IPS-18a (cell line): Measurements from ENCODE around the gene FATE1.

Source experiments
- H3K27ac ChIP-seq: one replicate; pipeline ENCODE4 v1.5.1; 2013; ENCODE audit warnings: low read length
- H3K27me3 ChIP-seq: one replicate; pipeline ENCODE4 v1.6.1; 2013; ENCODE audit warnings: mild to moderate bottlenecking, low read length; ENCODE audit not compliant: control insufficient read depth, insufficient read depth
- H3K36me3 ChIP-seq: one replicate; pipeline ENCODE4 v1.6.1; 2013; ENCODE audit warnings: low read depth, low read length; ENCODE audit not compliant: control insufficient read depth
- H3K4me1 ChIP-seq: one replicate; pipeline ENCODE4 v1.6.1; 2013; ENCODE audit warnings: low read depth, low read length; ENCODE audit not compliant: control insufficient read depth
- H3K4me3 ChIP-seq: one replicate; pipeline ENCODE4 v1.5.1; 2013; ENCODE audit warnings: low read length
- H3K9ac ChIP-seq: one replicate; pipeline ENCODE4 v1.6.1; 2013; ENCODE audit warnings: mild to moderate bottlenecking, low read length, moderate library complexity
- H3K9me3 ChIP-seq: one replicate; pipeline ENCODE4 v1.6.1; 2013; ENCODE audit warnings: low read depth, low read length; ENCODE audit not compliant: control insufficient read depth

Gene FATE1

GRCh38 chrX:151729056-151729725 is 13.4 kb downstream of the FATE1 start:
- H3K36me3 ChIP-seq, result no peaks in the 10 kb centered on the region
- H3K27ac ChIP-seq, result no peak overlapping the region
- no peak overlapping the region for H3K4me3 ChIP-seq
- H3K27me3 ChIP-seq, result no peaks in the 10 kb centered on the region
- H3K4me1 ChIP-seq, result no peaks in the 10 kb centered on the region
- no peak overlapping the region for H3K9ac ChIP-seq
- H3K9me3 ChIP-seq, result no peaks in the 10 kb centered on the region

DNA sequence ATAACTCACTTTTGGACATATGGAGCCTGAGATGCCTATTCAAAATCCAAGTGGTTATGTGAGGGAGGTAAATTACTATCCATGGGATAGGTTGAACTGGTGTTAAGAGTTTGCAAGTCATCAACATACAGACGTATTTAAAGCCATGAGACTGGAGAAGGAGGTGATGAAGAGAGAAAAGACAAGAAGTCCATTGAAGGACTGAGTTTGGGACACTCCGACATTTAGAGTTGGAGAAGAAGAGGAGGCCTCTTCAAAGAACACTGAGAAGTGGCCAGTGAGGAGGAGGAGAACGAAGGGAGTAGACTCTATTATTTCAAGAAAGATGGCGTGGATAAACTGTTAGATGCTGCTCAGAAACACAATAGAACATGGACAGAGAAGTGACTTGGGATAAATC is 18.6 kb downstream of the FATE1 start, which contains the start of gene CNGA2:
Gene CNGA2 (plus strand): TSS at position 301 of the 400 bp plus-strand sequence. CDS start 3,738 bp downstream, outside the sequence.
- H3K27ac ChIP-seq, result no peak within 1 kb of the TSS
- H3K4me1 ChIP-seq, result no peaks in the 10 kb centered on the region
- H3K9me3 ChIP-seq, result peaks cover under 1% of the 10 kb centered on the region
- no peak within 1 kb of the TSS for H3K9ac ChIP-seq
- no peaks in the 10 kb centered on the region for H3K27me3 ChIP-seq
- no peak within 1 kb of the TSS for H3K4me3 ChIP-seq
- H3K36me3 ChIP-seq, result no peaks in the 10 kb centered on the region

DNA sequence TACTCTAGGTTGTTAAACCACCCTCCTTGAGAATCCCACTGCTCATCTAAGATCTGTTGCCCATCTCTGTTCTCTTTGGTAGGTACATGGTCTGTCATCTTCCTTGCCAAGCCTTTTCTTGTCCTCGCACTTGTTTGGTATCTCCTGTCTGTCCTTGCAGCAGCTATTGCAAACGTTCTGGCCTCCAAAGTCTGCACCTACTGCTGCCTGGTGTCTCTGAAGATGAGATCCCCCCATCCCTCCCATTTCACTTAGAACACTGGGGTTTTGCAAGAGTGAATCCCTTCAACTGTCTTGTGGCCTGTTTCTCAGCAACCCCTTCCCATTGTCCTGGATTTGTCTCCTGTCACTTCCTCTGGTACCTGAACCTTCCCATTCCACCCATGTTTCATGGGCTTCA is 19.4 kb downstream of the FATE1 start:
- H3K27me3 ChIP-seq, result no peaks in the 10 kb centered on the region
- no peak overlapping the region for H3K9ac ChIP-seq
- no peak overlapping the region for H3K4me3 ChIP-seq
- H3K27ac ChIP-seq, result no peak overlapping the region
- H3K9me3 ChIP-seq, result peaks cover 3% of the 10 kb centered on the region
- no peaks in the 10 kb centered on the region for H3K36me3 ChIP-seq
- no peaks in the 10 kb centered on the region for H3K4me1 ChIP-seq

DNA sequence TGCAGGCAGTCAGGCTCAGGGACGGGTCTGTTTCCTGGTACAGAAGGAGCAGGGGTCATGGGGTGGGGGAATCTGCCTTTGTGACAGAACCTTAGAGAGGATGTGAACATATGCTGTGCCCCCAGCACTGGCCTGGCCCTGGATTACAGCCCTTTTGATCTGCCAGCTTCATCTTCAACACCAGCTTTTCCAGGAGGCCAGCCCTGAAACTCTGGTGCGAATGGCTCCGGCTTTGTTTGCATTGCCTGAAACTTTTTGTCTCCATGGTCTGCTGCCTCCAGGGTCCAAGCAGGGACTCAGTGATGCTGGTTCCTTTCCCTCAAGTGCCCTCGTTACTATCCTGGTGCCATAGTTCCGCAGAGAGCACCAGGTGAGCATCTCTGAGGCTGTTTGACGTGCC is 20.9 kb downstream of the FATE1 start:
- no peak overlapping the region for H3K9ac ChIP-seq
- H3K9me3 ChIP-seq, result peaks cover 3% of the 10 kb centered on the region
- H3K4me3 ChIP-seq, result no peak overlapping the region
- H3K4me1 ChIP-seq, result no peaks in the 10 kb centered on the region
- no peaks in the 10 kb centered on the region for H3K36me3 ChIP-seq
- no peaks in the 10 kb centered on the region for H3K27me3 ChIP-seq
- H3K27ac ChIP-seq, result no peak overlapping the region

GRCh38 chrX:151737494-151737893 is 21.7 kb downstream of the FATE1 start:
- no peak overlapping the region for H3K27ac ChIP-seq
- H3K9ac ChIP-seq, result no peak overlapping the region
- no peaks in the 10 kb centered on the region for H3K4me1 ChIP-seq
- no peaks in the 10 kb centered on the region for H3K27me3 ChIP-seq
- no peaks in the 10 kb centered on the region for H3K36me3 ChIP-seq
- no peak overlapping the region for H3K4me3 ChIP-seq
- peaks cover 9% of the 10 kb centered on the region for H3K9me3 ChIP-seq

GRCh38 chrX:151738751-151739150 is 22.9 kb downstream of the FATE1 start:
- Histone ChIP-seq H3K4me1 (no peaks in the 10 kb centered on the region), H3K27me3 (no peaks in the 10 kb centered on the region), H3K4me3 (no peak overlapping the region), H3K27ac (no peak overlapping the region), H3K9me3 (peaks cover 13% of the 10 kb centered on the region), H3K9ac (no peak overlapping the region), H3K36me3 (no peaks in the 10 kb centered on the region)

GRCh38 chrX:151741606-151742005 is 25.8 kb downstream of the FATE1 start:
- Histone ChIP-seq H3K4me1 (no peaks in the 10 kb centered on the region), H3K27ac (no peak overlapping the region), H3K9ac (no peak overlapping the region), H3K27me3 (no peaks in the 10 kb centered on the region), H3K4me3 (no peak overlapping the region), H3K36me3 (no peaks in the 10 kb centered on the region), H3K9me3 (peaks cover 15% of the 10 kb centered on the region)

DNA sequence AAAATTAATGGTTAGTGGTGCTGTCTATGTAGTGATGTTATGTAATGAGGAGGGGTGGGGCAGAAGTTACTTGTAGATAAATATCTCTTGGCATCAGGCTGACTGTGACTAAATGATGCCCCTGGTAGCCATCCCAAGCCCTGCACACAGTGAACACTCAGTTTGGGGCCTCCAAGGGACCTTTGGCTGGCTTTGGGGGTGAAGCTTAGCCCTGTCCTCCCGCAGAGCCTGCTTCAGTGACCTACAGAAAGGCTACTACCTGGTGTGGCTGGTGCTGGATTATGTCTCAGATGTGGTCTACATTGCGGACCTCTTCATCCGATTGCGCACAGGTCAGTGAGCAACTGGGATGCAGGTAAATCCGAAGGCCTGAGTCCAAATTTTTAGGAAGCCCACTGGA is 26.5 kb downstream of the FATE1 start:
- no peaks in the 10 kb centered on the region for H3K27me3 ChIP-seq
- H3K27ac ChIP-seq, result no peak overlapping the region
- no peak overlapping the region for H3K4me3 ChIP-seq
- H3K4me1 ChIP-seq, result no peaks in the 10 kb centered on the region
- no peak overlapping the region for H3K9ac ChIP-seq
- peaks cover 15% of the 10 kb centered on the region for H3K9me3 ChIP-seq
- H3K36me3 ChIP-seq, result no peaks in the 10 kb centered on the region

GRCh38 chrX:151743651-151744470 is 28.0 kb downstream of the FATE1 start:
- Histone ChIP-seq H3K4me3 (no peak overlapping the region), H3K27me3 (no peaks in the 10 kb centered on the region), H3K4me1 (no peaks in the 10 kb centered on the region), H3K9ac (no peak overlapping the region), H3K9me3 (peaks cover 15% of the 10 kb centered on the region), H3K27ac (no peak overlapping the region), H3K36me3 (no peaks in the 10 kb centered on the region)

DNA sequence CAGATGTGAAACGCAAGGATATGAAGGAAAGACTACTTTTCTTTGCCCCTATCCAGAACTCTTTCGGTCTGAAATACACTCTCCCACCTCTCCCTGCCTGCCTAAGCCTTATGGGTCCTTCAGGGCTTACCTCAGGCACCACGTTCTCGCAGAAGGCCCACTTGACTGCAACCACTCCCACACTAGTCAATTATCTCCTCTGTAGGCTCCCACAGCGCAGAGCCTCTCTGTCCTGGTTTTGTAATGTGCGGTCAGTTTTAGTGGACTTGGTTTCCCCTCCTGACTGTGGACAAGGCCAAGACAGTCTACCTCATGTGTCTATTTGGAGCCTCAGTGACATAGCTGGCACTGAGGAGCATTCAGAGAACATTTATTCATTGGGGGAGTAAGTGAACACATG is 29.8 kb downstream of the FATE1 start:
- no peaks in the 10 kb centered on the region for H3K4me1 ChIP-seq
- no peak overlapping the region for H3K9ac ChIP-seq
- H3K27ac ChIP-seq, result no peak overlapping the region
- H3K27me3 ChIP-seq, result no peaks in the 10 kb centered on the region
- H3K9me3 ChIP-seq, result peaks cover 15% of the 10 kb centered on the region
- H3K4me3 ChIP-seq, result no peak overlapping the region
- H3K36me3 ChIP-seq, result no peaks in the 10 kb centered on the region

GRCh38 chrX:151746502-151746901 is 30.7 kb downstream of the FATE1 start:
- H3K4me1 ChIP-seq, result no peaks in the 10 kb centered on the region

GRCh38 chrX:151750511-151750910 is 34.7 kb downstream of the FATE1 start:
- Histone ChIP-seq H3K9ac (no peak overlapping the region), H3K4me3 (no peak overlapping the region), H3K27ac (no peak overlapping the region), H3K4me1 (no peaks in the 10 kb centered on the region), H3K36me3 (no peaks in the 10 kb centered on the region), H3K9me3 (peaks cover 7% of the 10 kb centered on the region), H3K27me3 (peaks cover 4% of the 10 kb centered on the region)

More at GRCh38 chrX:151746502-151746901, 30.7 kb downstream of the FATE1 start:
- H3K27ac ChIP-seq, result no peak overlapping the region
- H3K36me3 ChIP-seq, result no peaks in the 10 kb centered on the region
- peaks cover 17% of the 10 kb centered on the region for H3K9me3 ChIP-seq
- no peak overlapping the region for H3K9ac ChIP-seq
- no peaks in the 10 kb centered on the region for H3K27me3 ChIP-seq
- no peak overlapping the region for H3K4me3 ChIP-seq
